Measurements from ENCODE around the gene EPS8.

GRCh38 chr12:15712160-15712559, 77.0 kb downstream of the EPS8 start:
- TF ChIP-seq POLR2AphosphoS5 (IDR thresholded peaks at IDR 0.05) (no peak), CTCF (IDR thresholded peaks at IDR 0.05) (no peak), EP300 (IDR thresholded peaks at IDR 0.05) (no peak)

Data from stomach (tissue), 4 donors.